ENCODE data around the gene CYSLTR2.

DNA sequence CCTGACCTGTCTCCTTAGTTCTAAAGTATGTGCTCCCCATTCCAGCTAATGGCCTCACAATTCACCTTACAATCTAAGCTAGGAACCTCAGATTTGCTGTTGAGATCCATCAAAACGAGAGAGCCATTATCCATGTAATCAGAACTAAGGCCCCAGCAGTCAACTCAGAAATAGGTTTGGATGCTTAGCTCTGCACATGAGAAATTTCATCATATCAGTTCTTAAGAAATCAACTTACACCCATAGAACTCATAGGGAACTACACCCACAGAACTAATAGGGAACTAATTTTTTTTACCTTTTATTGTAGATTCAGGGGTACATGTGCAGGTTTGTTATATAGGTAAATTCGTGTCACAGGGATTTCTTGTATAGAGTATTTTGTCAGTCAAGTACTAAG, 28.7 kb downstream of the CYSLTR2 start:
- TF ChIP-seq, protein P1, sequence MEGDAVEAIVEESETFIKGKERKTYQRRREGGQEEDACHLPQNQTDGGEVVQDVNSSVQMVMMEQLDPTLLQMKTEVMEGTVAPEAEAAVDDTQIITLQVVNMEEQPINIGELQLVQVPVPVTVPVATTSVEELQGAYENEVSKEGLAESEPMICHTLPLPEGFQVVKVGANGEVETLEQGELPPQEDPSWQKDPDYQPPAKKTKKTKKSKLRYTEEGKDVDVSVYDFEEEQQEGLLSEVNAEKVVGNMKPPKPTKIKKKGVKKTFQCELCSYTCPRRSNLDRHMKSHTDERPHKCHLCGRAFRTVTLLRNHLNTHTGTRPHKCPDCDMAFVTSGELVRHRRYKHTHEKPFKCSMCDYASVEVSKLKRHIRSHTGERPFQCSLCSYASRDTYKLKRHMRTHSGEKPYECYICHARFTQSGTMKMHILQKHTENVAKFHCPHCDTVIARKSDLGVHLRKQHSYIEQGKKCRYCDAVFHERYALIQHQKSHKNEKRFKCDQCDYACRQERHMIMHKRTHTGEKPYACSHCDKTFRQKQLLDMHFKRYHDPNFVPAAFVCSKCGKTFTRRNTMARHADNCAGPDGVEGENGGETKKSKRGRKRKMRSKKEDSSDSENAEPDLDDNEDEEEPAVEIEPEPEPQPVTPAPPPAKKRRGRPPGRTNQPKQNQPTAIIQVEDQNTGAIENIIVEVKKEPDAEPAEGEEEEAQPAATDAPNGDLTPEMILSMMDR (conservative IDR thresholded peaks at IDR 0.05), result no peak
- TF ChIP-seq ZFX (IDR thresholded peaks at IDR 0.05), result no peak
